Astrocyte of the spinal cord (primary cell): ENCODE results near the gene STPG2.
A peak's percentile ranks its signal among the peaks of the same experiment; 100 is the strongest.

Experiments
- DNase-seq: peaks from one replicate; pipeline ENCODE4 v3.0.0; 2011; ENCODE audit warnings: low read depth, low spot score
- H3K4me3 ChIP-seq: 2 replicates; pipeline ENCODE4 v1.5.1; 2011; ENCODE audit warnings: low read depth, mild to moderate bottlenecking, low read length, moderate library complexity
- in situ Hi-C: cut with HindIII; loops from 2 replicates; pipeline ENCODE4 v1.10.0; 2017; ENCODE audit warnings: low sequenced_read_pairs
- TF ChIP-seq, protein P1 (sequence below): IDR thresholded peaks from 2 replicates; pipeline ENCODE4 v1.5.1; 2012; ENCODE audit warnings: low read depth, mild to moderate bottlenecking, low read length, inconsistent platforms

The STPG2 gene

DNA sequence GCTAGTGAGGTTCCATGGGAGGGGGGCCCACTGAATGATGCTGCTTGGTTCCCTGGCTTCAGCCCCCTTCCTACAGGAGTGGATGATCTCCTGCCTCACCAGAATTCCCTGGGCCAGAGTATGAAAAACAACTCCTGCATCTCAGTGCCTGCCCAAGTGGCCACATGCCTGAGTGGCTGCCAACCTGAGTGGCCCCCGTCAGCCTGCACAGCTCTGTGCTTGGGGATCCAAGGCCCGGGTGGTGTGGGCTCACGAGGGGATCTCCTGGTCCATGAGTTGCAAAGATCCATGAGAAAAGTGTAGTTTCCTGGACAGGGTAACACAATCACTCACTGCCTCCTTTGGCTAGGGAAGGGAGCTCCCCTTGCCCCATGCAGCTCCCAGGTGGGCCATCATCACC is 17.1 kb downstream of the STPG2 start:
- DNase-seq = no peak
- TF ChIP-seq, protein P1, sequence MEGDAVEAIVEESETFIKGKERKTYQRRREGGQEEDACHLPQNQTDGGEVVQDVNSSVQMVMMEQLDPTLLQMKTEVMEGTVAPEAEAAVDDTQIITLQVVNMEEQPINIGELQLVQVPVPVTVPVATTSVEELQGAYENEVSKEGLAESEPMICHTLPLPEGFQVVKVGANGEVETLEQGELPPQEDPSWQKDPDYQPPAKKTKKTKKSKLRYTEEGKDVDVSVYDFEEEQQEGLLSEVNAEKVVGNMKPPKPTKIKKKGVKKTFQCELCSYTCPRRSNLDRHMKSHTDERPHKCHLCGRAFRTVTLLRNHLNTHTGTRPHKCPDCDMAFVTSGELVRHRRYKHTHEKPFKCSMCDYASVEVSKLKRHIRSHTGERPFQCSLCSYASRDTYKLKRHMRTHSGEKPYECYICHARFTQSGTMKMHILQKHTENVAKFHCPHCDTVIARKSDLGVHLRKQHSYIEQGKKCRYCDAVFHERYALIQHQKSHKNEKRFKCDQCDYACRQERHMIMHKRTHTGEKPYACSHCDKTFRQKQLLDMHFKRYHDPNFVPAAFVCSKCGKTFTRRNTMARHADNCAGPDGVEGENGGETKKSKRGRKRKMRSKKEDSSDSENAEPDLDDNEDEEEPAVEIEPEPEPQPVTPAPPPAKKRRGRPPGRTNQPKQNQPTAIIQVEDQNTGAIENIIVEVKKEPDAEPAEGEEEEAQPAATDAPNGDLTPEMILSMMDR = no peak
- no peak overlapping the region for H3K4me3 ChIP-seq
- in situ Hi-C loops = no loop called here

GRCh38 chr4:98125585-98125984 is 17.7 kb downstream of the STPG2 start:
- no peak overlapping the region for H3K4me3 ChIP-seq
- in situ Hi-C loops = no loop called here
- TF ChIP-seq, protein P1 = no peak
- no peak for DNase-seq

- DNase-seq = no peak
- in situ Hi-C loops = no loop called here
- TF ChIP-seq, protein P1 = no peak
- no peak overlapping the region for H3K4me3 ChIP-seq
These were observed 25.9 kb downstream of the STPG2 start for GRCh38 chr4:98117363-98117762.

DNA sequence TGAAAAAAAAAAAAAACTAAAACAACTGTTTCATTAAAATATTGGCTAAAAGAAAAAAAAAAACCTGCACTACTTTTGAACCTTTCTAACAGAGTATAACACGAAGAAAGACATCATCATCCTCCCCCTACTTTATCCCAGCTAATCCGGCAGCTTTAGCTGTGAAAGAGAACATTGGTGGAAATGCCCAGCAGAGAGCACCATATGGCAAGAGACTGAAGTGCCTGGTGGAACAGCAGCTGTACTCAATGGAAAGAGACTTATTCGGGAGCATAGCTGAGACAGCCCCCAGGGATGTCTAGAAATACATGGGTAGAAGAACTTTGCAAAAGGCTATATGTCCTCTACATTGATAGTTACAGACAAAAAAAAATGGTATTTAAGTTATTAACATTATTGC is 30.3 kb downstream of the STPG2 start:
- peak; percentile 33 for DNase-seq
- in situ Hi-C loops = no loop called here
- TF ChIP-seq, protein P1 = peak; percentile 30
- H3K4me3 ChIP-seq = no peak overlapping the region

DNA sequence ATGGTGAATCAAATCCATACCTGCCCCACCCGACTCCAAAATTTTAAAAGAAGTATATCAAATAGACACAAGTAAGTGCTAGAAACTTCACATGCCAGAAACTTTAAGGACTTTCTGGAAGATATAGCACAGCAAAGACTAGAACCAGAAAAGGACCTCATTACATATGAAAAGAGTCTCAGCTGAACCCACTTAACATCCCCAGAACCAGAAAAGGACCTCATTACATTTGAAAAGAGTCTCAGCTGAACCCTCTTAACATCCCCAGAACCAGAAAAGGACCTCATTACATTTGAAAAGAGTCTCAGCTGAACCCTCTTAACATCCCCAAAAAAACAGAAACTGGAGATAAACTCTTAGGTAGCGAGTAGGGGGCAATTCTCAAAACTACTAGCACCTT is 32.3 kb downstream of the STPG2 start:
- in situ Hi-C loops = no loop called here
- DNase-seq = no peak
- TF ChIP-seq, protein P1 = no peak
- no peak overlapping the region for H3K4me3 ChIP-seq

- no peak for DNase-seq
- in situ Hi-C loops = no loop called here
- TF ChIP-seq, protein P1 = no peak
- H3K4me3 ChIP-seq = no peak overlapping the region
These were observed 33.1 kb downstream of the STPG2 start for GRCh38 chr4:98110214-98110613.

DNA sequence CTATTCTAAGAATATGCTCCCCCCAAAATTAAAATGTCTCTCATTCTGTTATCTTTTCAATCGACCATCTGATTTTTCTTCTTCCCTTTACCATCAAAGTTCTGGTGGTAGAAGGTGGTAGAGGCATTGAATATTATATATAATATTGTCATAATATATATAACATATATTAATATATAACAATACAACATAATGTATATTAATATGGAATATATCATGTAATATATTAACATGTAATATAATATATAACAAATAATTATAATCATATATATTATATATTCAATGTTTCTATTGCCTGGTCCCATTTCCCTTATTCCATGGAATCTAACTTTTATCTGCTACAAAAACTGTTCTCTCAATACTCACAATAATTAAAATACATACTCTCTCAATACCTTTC is 40.6 kb downstream of the STPG2 start:
- in situ Hi-C loops = no loop called here
- TF ChIP-seq, protein P1 = no peak
- DNase-seq = no peak
- H3K4me3 ChIP-seq = no peak overlapping the region
